ENCODE data around the gene ATXN7L1. TPM values are rescaled to one million over a fixed set of nuclear protein-coding genes. Genes with fewer than 3 reads are reported as not detected.

The ATXN7L1 gene
- polyA plus RNA-seq, 4 donors, result 9.4 to 12.6 (median 10.8) TPM

DNA sequence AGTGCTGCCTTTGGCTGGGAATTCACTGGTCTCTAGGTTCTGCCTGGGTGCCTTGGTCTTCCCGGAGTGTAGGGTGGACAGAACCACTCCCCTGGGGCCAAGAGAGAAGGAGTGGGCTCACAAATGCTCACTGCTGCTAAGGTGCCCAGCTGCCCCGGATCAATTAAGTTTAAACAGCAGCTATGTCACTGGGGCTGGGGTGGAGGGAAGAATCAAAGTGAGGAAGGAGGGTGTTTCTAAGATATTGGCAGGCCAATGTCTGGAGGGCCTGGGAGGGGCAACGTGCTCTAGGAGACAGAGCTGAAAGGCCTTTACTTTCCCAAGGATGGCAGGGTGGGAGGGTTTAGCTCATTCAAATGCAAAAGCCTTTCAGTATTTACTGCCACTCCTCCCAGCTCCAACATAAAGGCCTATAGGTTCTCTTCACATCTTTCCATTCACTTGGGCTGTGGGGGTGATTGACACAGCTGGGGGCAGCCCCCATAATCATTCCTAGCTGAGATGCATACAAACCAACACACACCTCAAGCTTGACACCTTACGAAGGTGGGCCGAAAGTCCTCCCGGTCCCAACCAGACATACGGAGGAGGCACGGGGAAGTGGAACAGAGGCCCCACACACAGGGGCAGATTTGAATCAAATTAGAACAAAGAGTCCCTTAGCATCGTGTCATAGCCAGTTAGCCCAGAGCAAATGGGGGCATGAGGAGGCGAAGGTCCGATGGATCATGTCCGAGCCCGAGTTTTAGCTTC lies 187.2 kb downstream of the ATXN7L1 start:
- no peak for DNase-seq (ENCODE audit: low read depth in 4 of 4, low spot score in 3 of 4)

DNA sequence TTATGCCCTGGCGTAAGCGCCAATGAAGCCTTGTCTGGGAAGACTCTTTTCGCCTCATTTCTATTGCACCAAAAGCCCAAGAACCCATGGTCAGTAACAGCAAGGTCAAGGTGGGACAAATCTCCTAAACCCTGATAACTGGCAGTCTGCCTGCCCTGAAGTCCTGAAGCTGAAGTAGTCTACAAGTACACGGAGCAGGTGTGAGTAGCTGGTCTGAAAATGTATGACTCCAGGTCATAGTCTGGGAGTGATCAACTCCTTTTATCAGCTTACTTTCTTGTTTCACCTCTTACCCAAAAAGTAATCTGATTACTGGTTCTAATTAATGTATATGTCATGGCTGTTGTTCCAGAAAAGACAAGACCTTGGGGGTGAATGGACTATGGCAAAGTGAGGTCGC lies 187.8 kb downstream of the ATXN7L1 start:
- no peak for DNase-seq (ENCODE audit: low read depth in 4 of 4, low spot score in 3 of 4)

DNA sequence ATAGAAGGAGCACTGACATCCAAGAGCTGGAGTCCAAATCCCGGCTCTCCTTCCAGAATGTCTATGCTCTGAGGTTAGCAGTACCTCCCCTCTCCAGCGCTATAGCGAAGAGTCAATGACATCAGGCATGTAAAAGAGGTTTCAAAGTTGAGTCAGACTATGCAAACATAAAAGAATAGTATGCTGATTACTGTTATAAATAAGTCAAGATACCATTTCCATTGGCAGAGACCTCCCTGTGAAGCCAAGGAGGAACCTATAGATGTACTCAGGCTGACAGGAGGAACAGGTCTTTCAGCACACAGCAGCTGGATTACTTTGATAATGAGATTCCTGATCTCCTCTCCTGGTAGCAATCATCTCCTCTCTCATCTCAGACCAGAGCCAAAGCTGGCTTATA lies 191.2 kb downstream of the ATXN7L1 start:
- DNase-seq (ENCODE audit: low read depth in 4 of 4, low spot score in 3 of 4), result no peak

DNA sequence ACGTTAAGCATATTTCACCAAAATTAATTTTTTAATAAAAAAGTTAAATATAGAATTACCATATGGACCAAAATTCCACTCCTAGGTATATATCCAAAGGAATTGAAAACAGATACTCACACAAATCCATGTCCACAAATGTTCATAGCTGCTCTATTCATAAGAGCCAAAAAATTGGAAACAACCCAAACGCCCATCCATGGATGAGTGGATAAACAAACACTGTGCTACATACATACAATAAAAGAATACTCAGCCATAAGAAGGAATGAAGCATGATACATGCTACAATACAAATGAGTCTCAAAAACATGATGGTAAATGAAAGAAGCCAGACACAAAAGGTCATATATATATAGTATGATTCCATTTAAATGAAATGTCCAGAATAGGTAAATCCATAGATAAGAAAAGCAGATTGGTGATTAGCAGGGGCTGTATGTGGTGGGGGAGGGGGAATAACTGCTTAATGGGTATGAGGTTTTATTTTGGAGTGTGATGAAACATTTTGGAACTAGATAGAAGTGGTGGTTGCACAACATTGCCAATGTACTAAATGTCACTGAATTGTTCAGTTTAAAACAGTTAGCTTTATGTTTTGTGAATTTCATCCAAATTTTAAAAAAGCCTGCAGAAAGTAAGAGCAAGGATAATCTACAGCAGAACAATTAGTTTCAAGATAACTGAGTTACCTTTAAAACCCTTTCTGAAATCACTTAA lies 193.9 kb downstream of the ATXN7L1 start:
- DNase-seq (ENCODE audit: low read depth in 4 of 4, low spot score in 3 of 4), result no peak

DNA sequence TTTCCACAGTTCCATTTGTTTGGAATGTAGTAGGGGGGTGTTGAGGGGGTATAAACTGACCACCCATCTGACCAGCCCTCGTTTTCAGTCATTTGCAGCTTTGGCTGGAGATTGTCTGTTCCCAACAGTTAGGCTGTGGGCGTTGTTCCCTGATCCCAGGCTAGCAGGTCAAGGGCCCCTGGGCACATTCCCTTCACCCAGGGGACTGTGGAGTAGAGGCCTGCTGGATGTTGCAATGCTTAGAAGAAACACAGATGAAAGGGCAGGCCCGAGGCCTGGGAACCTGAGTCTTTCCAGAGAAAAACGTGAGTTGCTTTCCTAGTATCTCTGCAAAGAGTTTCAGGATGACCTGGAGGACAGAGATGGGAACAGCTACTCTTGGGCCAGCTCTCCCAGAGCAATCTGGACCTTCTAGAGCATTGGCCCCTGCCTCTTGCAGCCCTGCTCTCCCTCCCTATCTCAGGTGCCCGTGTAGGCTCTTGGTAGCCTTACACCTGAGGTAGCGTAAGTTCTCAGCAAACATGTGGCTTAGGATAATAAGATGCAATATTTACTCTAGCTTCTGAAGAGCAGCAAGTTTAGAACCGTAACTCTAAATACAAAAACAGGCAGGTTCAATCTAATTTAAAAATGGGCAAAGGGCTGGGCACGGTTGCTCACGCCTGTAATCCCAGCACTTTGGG lies 195.8 kb downstream of the ATXN7L1 start:
- no peak for DNase-seq (ENCODE audit: low read depth in 4 of 4, low spot score in 3 of 4)

DNA sequence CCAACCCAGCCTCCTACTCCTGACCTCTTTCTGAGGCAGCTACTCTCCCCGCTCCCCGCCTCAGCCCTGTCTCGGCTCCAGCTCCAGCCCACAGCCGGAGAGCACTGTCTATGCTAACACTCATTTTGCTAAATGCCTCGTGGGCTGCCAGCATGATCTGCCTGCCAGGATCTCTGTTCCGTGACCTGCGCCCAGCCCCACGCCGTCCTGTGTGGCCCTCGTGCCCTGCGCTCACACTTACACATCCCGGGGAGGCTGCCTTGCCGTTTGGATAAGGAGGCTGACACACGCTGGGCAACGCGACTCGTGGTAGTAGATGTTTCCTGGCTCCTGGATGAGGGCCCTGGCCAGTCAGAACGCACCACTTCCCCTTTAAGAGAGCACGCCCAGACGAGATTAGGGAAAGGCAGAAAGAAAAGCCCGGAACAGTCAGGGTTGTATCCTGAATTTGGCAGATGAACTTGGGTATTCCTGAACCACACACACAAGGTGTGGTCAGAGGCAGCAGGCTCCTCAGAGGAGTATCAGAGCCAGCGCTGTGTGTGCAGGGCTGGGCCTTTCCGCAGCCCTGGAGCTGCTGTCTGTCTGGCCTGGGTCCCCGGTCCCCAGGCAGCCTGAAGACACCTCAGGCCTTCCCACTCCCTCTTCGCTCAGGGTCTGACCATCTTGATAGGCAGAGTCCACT lies 197.4 kb downstream of the ATXN7L1 start:
- DNase-seq (ENCODE audit: low read depth in 4 of 4, low spot score in 3 of 4), result no peak

DNA sequence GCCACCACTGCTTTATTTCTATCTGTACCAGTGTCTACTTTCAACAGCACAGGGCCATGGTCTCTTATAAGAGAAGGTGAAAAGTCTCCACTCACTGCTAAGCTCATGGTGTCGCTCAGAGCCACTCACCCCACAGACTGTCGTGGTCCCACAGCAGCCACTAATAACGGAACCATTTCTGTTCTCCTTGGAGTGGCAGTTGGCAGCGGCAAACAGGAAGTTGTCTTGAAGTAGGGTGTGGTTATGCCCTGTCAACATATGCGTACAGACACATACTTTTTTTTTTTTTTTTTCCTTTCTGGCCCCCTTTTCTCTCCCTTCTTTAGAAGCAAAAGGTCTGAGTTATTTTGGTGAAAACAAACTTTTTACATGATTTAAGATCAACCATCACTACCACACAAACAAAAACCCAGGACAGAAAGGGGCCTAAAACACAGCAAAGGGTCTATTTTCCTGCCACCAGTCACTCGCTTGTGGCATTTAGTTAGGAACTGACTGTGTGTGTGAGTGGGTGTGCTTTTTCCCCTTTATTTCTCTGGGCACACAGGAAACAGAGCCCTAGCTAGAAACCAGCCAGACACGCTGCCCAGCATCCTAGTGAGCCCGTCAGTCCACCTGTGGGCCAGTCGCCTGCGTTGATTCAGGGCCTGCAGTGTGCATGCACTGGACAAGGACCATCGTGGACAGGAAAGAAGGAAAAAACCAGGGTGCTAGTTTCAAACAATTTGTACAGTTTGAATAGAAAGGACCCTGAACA lies 198.4 kb downstream of the ATXN7L1 start:
- DNase-seq (ENCODE audit: low read depth in 4 of 4, low spot score in 3 of 4), result no peak

DNA sequence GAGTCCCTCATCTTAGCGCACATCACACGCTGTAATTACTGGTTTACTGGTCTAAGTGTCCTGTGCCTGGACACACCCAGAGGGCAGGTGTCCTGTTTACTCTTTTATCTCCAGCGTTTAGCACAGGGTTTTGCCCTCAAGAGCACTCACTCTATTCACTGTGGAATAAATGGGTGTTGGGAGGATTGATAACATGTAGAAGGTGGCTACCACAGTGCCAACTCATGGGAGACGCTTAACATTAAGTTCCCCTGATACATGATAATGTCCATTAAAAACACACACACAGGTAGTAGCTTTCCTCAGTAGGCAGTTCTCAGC lies 199.0 kb downstream of the ATXN7L1 start:
- no peak for DNase-seq (ENCODE audit: low read depth in 4 of 4, low spot score in 3 of 4)

DNA sequence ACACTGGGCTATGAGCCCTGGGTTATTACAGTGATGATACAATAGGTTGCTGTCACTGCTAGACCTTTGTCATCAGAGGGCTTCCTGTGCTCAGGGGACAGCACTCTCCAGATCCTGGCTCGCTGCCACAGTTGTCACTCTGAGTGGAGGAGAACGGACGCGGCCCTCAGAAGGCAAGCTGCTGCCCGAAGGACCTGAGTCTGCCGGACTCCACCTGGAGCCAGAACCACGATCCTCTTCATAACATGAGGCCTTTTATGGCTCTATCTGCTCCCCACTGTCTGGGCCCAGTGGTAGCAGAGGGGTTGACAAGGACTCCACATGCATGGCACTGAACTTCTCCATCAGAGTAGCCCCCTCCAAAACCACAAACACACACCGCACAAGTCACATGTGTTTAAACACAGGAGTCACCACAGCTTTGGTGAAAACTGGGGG lies 200.4 kb downstream of the ATXN7L1 start:
- no peak for DNase-seq (ENCODE audit: low read depth in 4 of 4, low spot score in 3 of 4)

DNA sequence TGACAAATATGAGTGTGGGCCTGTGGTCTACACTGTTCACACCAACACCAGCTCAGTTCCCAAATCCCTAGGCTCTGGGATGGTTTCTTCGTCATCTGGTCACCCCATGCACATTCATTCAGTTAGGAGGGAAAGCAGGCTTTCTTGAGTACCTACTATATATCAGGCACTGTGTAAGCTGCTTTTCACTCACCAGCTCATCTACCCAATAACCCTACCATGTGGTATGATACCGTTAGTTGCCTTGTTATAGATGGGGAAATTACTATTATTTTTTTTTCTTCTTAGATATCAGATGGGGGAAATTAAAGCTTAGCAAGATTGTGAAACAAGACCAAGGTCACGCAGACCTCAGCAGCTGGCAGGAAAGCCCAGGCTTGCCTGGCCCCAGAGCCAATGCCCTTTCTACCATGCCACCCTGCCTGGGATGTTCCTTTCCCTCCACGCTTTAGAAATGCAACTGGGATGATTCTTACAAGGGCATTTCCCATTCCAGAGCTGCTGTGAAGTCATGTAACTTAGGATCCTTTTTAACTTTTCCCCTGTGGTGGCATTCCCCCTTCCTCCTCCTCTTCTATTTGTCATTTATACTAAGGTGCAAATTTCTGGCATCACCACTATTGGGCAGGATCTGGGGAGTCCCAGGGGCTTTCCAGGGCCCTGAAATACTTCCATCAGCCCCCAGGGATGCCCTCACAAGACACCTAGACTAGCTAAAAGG lies 202.0 kb downstream of the ATXN7L1 start:
- DNase-seq (ENCODE audit: low read depth in 4 of 4, low spot score in 3 of 4), result no peak

DNA sequence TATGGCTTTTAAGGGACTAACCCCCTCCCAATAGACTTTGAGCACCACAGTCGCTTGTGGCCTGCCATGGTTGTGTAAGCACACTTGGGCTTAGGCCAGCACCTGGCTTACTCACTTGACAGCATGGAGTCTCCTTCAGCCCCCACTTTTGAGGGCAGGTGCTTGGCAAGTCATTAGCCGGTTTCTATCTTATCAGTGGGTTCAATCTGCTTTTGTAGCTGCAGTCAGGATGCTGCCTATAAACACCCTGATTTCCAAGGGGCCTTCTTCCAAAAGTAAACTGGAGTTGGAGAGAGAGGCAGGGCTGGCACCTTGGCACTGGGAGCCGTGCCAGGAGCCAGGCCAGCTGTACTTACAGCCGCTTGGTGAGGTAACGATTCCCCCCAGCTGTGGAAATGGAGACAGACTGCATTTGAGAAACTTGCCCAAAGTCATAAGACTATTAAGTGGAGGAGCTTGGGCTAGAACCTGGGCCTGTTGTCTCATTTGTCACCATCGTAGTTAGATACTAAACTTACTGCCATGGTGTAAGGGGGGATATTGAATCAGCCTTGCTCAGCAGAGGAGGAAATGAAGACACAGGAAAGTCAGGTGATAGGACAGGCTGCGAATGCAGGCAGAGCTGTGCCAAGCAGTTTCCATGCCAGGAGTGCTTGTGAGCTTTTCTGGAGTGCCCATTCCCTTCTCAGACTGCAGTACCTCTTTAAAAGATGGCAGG lies 202.9 kb downstream of the ATXN7L1 start:
- no peak for DNase-seq (ENCODE audit: low read depth in 4 of 4, low spot score in 3 of 4)

DNA sequence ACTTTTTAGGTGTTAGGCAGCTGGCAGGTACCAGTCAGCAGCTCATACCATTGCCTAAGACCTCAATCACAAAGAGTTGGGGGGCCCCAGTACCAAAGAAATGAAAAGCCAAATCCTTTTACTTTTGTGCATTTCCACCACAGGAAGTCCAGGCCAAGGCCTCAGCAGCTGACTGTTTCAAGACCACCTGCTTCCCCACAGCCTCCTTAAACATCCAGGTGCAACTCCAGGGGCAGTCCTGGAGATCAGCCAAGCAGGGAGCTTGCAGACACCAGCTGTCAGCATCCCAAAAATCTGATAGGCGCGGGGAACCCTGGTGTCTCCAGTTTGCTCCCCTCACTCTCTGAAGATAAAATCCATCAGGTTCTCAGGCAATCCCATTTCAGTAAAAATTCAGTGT lies 203.6 kb downstream of the ATXN7L1 start:
- no peak for DNase-seq (ENCODE audit: low read depth in 4 of 4, low spot score in 3 of 4)

DNA sequence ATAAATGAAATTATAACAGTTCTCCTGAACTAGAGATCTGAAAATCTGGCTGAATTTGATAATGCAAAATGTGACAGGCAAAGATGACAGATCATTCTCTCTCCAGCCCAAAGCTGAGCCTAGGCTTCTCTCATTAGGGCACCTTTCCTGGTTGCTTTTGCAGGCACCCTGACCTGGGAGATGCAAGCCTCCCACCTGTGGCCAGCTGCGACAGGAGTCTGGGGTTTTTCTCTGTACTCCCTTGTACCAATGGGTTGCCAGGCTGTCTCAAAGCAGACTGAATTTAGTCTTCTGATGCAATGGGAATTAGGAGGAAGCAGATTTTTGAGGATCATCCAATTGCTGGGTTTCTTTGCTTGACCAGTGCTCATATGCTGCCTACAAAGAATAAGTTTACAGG lies 210.1 kb downstream of the ATXN7L1 start:
- no peak for DNase-seq (ENCODE audit: low read depth in 4 of 4, low spot score in 3 of 4)

DNA sequence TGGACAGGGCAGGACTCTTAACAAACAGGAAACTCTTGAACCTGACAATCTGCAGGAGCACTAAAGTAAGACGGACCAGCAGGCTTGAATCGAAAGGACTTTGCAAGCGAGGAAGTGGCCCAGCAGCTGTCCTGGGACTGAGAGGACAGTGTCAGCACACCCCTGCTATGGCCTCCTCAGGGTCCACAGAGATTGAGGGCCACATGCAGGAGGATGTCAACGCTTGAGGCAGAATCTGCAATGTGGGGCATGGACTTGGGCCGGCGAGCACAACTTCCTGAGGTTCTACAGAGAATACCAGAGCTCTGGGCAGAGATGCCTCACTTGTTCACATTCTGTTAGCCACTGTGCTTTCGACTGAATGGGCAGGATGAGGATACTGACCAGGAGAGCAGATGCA lies 210.7 kb downstream of the ATXN7L1 start:
- no peak for DNase-seq (ENCODE audit: low read depth in 4 of 4, low spot score in 3 of 4)

DNA sequence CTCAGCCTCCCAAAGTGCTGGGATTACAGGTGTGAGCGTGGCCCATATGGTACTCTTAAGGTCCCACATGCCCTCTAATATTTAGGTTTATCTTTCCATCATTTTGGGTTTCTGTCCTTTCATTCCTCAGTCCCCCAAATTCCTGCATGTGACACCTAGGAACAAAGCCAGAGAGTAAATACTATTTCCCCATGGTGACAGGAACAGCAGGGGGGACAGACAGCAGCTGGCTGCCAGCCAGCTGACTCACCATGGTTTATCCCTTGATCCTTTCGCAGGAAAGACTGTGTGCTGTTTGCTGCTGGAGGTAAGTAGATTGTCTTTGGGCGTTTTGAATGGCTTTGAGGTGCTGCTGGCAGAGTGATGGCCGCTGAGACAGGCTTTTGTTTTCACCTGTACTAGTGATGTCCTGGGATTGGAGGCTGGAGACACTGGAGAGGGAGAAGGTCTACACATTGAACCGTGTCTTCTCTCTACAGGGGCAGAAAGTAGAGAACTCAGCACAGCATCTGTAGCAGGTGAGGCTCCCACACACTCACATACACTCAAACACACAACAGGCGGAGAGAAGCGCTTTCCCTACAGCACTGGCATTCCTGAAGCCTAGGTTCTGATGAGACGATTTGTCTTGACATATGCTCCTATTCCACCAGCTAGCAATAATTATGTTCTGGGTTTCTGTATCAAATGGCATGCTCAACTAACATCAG lies 211.4 kb downstream of the ATXN7L1 start:
- DNase-seq (ENCODE audit: low read depth in 4 of 4, low spot score in 3 of 4), result no peak

DNA sequence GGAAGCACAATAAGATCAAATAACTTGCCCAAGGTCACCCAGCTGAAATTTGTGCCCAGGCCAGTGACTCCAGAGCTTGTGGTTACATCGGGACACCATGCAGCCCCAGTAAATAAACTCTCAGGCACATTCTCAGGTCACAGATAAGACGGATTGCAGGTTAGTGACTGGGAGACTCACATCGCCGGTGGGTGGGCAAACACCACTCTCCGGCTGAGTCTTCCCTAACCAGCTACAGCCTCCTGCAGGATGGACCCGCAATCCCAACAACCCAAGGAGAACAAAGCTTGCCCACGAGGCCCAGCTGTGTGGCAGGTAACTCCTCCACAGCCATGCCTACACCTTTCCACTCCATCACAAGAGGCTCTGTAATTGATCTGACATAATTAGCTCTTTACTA lies 213.4 kb downstream of the ATXN7L1 start:
- no peak for DNase-seq (ENCODE audit: low read depth in 4 of 4, low spot score in 3 of 4)

DNA sequence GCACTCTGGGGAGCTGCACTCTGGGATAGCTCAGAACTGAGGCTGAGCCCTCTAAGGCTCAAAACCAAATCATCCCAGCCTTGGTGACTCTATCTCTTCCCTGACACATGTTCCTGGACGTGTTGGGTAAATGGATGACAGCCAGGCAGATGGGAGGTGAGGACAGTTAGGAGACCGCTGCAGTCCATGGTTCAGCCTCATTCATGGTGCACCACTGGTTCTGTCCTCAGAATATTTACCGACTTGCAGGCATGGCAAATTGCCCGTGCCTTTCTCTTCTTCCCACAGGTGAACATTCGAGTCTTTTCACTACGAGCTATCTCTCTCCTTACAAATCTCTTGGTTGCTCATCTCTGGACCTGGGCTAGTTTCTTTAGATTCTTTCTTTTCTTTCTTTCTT lies 214.8 kb downstream of the ATXN7L1 start:
- DNase-seq (ENCODE audit: low read depth in 4 of 4, low spot score in 3 of 4), result no peak

DNA sequence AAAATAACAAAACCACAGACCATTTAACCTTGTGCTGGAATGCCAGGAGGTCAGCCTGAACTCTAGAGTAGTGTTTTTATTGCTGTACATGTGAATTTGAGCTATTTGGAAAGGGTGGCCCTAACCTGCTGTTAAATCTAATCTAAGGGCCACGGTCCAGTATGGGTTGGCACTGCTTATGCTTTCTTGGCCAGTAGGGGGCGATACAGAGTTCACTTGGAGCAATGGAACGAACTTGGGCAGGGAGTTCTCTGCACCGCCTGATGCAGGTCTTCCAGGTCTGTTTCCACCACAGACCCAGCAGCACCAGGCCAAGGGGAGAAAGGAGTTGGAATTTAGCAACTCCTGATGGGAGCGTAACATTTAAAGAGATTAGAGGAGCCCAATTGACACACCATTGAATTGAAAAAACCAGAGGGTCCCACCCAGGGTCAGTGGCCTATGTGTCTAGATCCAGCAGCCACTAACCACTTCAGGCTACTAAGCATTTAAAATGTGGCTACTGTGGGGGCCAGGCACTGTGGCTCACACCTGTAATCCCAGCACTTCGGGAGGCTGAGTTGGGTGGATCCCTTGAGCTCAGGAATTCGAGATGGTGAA lies 219.4 kb downstream of the ATXN7L1 start:
- no peak for DNase-seq (ENCODE audit: low read depth in 4 of 4, low spot score in 3 of 4)
